ENCODE results near the gene STEAP1B. TPM values are rescaled to one million over a fixed set of nuclear protein-coding genes. Genes with fewer than 3 reads are reported as not detected.
A peak's percentile ranks its signal among the peaks of the same experiment; 100 is the strongest.
"Not testable (repeated sequence)": the region's sequence is repeated elsewhere in the genome, so short reads cannot be mapped to it uniquely, and the experiment has no call there.

The STEAP1B gene
- total RNA-seq, 2 experiments from 2014 or later: not detected

- CTCF ChIA-PET; H3K4me1 Mint-ChIP-seq (ENCODE audit: low read depth); POLR2A ChIA-PET; DNase-seq; intact Hi-C loops (cut with micrococcal nuclease); H3K27ac Mint-ChIP-seq; H3K4me3 Mint-ChIP-seq; H3K36me3 Mint-ChIP-seq; H3K9me3 Mint-ChIP-seq: not testable (repeated sequence)
- H3K27me3 Mint-ChIP-seq: peaks cover 13% of the 10 kb centered on the region
These were observed 6.6 kb downstream of the STEAP1B start for GRCh38 chr7:22493160-22493925.

- Mint-ChIP-seq H3K27ac (no peak overlapping the region), H3K4me1 (ENCODE audit: low read depth) (no peaks in the 10 kb centered on the region), H3K4me3 (no peak overlapping the region), H3K36me3 (no peaks in the 10 kb centered on the region), H3K27me3 (peaks cover 9% of the 10 kb centered on the region), H3K9me3 (no peaks in the 10 kb centered on the region)
- ChIA-PET CTCF (interaction anchor here (1.6 to 3.2 kb wide), 3 partner anchors 8 to 379 kb away, joined by 3 to 42 read pairs (median 5); no protein-coding TSS in a partner anchor), POLR2A (no interaction called here)
- intact Hi-C loops (cut with micrococcal nuclease): loop anchor here (1.0 kb wide), 2 partner anchors 379 to 386 kb away; no protein-coding TSS in a partner anchor
- DNase-seq: peak; percentile 70
These were observed 11.1 kb downstream of the STEAP1B start for GRCh38 chr7:22488643-22489462.

- Mint-ChIP-seq H3K4me3 (no peak overlapping the region), H3K36me3 (no peaks in the 10 kb centered on the region), H3K27me3 (peaks cover 9% of the 10 kb centered on the region), H3K4me1 (ENCODE audit: low read depth) (no peaks in the 10 kb centered on the region), H3K9me3 (no peaks in the 10 kb centered on the region), H3K27ac (no peak overlapping the region)
- ChIA-PET POLR2A (no interaction called here), CTCF (interaction anchor here (0.5 to 4.9 kb wide), 2 partner anchors 361 to 378 kb away, joined by 3 to 46 read pairs; no protein-coding TSS in a partner anchor)
- intact Hi-C loops (cut with micrococcal nuclease): no loop called here
- DNase-seq: no peak
These were observed 11.9 kb downstream of the STEAP1B start for GRCh38 chr7:22487978-22488642.

GRCh38 chr7:22486597-22486996 lies 13.4 kb downstream of the STEAP1B start:
- intact Hi-C loops (cut with micrococcal nuclease): no loop called here
- POLR2A ChIA-PET: no interaction called here
- H3K36me3 Mint-ChIP-seq: no peaks in the 10 kb centered on the region
- H3K4me3 Mint-ChIP-seq: no peak overlapping the region
- no peak for DNase-seq
- H3K27me3 Mint-ChIP-seq: peaks cover 9% of the 10 kb centered on the region
- no peak overlapping the region for H3K27ac Mint-ChIP-seq
- H3K4me1 Mint-ChIP-seq (ENCODE audit: low read depth): peaks cover 4% of the 10 kb centered on the region
- H3K9me3 Mint-ChIP-seq: no peaks in the 10 kb centered on the region
- CTCF ChIA-PET: interaction anchor here (4.9 kb wide), 1 partner anchor 377 kb away, joined by 46 read pairs; no protein-coding TSS in a partner anchor

DNA sequence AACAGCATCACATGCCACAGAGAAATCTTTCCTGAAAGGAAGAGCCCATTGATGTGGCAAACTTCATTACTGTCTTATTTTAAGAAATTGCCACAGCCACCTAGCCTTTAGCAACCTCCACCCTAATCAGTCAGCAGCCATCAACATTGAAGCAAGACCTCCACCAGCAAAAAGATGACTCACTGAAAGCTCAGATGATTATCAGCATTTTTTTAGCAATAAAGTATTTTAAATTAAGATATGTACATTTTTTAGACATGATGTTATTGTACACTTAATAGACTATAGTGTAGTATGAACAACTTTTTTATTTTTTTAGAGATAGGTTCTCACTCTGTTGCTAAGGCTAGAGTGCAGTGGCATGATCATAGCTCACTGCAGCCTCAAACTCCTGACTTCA lies 14.8 kb downstream of the STEAP1B start:
- H3K4me1 Mint-ChIP-seq (ENCODE audit: low read depth): peaks cover 7% of the 10 kb centered on the region
- ChIA-PET CTCF (interaction anchor here (0.5 to 4.9 kb wide), 5 partner anchors 16 to 402 kb away, joined by 3 to 46 read pairs (median 6); no protein-coding TSS in a partner anchor), POLR2A (no interaction called here)
- H3K27ac Mint-ChIP-seq: no peak overlapping the region
- intact Hi-C loops (cut with micrococcal nuclease): no loop called here
- H3K36me3 Mint-ChIP-seq: no peaks in the 10 kb centered on the region
- no peak for DNase-seq
- H3K4me3 Mint-ChIP-seq: no peak overlapping the region
- H3K9me3 Mint-ChIP-seq: no peaks in the 10 kb centered on the region
- H3K27me3 Mint-ChIP-seq: peaks cover 7% of the 10 kb centered on the region

GRCh38 chr7:22482503-22482902 lies 17.5 kb downstream of the STEAP1B start:
- intact Hi-C loops (cut with micrococcal nuclease): no loop called here
- POLR2A ChIA-PET: no interaction called here
- Mint-ChIP-seq H3K9me3 (no peaks in the 10 kb centered on the region), H3K27me3 (no peaks in the 10 kb centered on the region), H3K4me1 (ENCODE audit: low read depth) (peaks cover 7% of the 10 kb centered on the region), H3K27ac (no peak overlapping the region), H3K4me3 (no peak overlapping the region), H3K36me3 (no peaks in the 10 kb centered on the region)
- DNase-seq: no peak
- CTCF ChIA-PET: interaction anchor here (1.0 kb wide), 1 partner anchor 103 kb away, joined by 4 read pairs; no protein-coding TSS in a partner anchor

DNA sequence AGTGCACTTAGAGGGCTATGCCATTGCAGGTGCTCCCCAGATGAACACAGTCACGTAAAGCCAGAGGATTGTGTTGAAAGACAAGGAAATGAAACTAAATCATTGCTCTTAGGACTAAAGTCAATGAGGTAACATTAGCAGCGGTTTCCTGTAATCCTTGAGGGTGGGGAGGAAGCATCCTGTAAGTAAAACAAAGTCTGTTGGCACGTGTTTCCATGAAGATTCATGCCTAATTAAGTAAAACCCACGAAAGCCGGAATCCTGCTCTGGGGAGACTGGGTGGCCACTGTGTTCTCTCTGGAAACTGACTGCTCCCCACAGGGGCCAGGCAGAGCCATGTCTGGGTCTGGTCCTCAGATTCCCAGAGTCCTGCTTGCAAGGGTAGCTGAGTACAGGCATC lies 18.3 kb downstream of the STEAP1B start:
- no peak overlapping the region for H3K27ac Mint-ChIP-seq
- no peaks in the 10 kb centered on the region for H3K27me3 Mint-ChIP-seq
- H3K4me1 Mint-ChIP-seq (ENCODE audit: low read depth): peaks cover 7% of the 10 kb centered on the region
- DNase-seq: no peak
- intact Hi-C loops (cut with micrococcal nuclease): no loop called here
- no peaks in the 10 kb centered on the region for H3K9me3 Mint-ChIP-seq
- H3K4me3 Mint-ChIP-seq: no peak overlapping the region
- no peaks in the 10 kb centered on the region for H3K36me3 Mint-ChIP-seq
- ChIA-PET CTCF (no interaction called here), POLR2A (no interaction called here)

DNA sequence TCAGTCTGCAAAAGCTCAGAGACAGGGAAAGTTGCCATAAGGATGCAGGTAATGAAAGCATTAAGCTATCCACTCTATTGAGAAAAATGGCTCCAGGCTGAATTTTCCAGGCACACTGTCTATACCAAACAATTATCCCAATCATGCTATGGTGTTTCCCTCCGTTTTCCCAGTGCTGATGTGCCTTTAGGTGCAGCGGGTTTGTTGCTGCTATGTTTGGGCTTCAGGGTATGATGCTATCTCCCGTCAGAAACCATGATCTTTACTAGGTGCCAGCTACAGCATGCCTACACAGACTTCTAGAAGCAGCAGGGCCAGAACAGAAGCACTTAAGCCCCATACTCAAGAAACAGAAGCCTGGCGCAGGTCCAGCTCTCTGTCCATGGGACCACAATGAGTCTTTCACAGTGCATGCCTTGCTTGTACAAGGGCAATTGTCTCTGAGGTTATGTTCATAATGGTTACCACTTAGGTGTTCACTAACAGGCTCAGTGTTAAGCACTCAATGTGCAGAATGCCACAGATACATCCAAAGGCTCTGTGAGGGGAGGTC lies 19.4 kb downstream of the STEAP1B start:
- intact Hi-C loops (cut with micrococcal nuclease): no loop called here
- Mint-ChIP-seq H3K9me3 (no peaks in the 10 kb centered on the region), H3K4me1 (ENCODE audit: low read depth) (peaks cover 7% of the 10 kb centered on the region), H3K27me3 (no peaks in the 10 kb centered on the region), H3K27ac (no peak overlapping the region), H3K36me3 (no peaks in the 10 kb centered on the region), H3K4me3 (no peak overlapping the region)
- ChIA-PET POLR2A (no interaction called here), CTCF (interaction anchor here (0.6 to 1.1 kb wide), 4 partner anchors 9 to 575 kb away, joined by 3 to 6 read pairs (median 4); no protein-coding TSS in a partner anchor)
- DNase-seq: no peak

GRCh38 chr7:22477876-22478450 lies 22.0 kb downstream of the STEAP1B start:
- Mint-ChIP-seq H3K9me3 (no peaks in the 10 kb centered on the region), H3K27ac (no peak overlapping the region), H3K4me1 (ENCODE audit: low read depth) (peaks cover 7% of the 10 kb centered on the region), H3K27me3 (no peaks in the 10 kb centered on the region), H3K36me3 (no peaks in the 10 kb centered on the region), H3K4me3 (no peak overlapping the region)
- CTCF ChIA-PET: no interaction called here
- no peak for DNase-seq
- intact Hi-C loops (cut with micrococcal nuclease): no loop called here
- POLR2A ChIA-PET: no interaction called here

- intact Hi-C loops (cut with micrococcal nuclease): no loop called here
- no peaks in the 10 kb centered on the region for H3K27me3 Mint-ChIP-seq
- POLR2A ChIA-PET: no interaction called here
- H3K9me3 Mint-ChIP-seq: no peaks in the 10 kb centered on the region
- no peak for DNase-seq
- CTCF ChIA-PET: no interaction called here
- H3K36me3 Mint-ChIP-seq: no peaks in the 10 kb centered on the region
- no peak overlapping the region for H3K27ac Mint-ChIP-seq
- no peak overlapping the region for H3K4me3 Mint-ChIP-seq
- H3K4me1 Mint-ChIP-seq (ENCODE audit: low read depth): peaks cover 7% of the 10 kb centered on the region
These were observed 22.7 kb downstream of the STEAP1B start for GRCh38 chr7:22477262-22477661.

DNA sequence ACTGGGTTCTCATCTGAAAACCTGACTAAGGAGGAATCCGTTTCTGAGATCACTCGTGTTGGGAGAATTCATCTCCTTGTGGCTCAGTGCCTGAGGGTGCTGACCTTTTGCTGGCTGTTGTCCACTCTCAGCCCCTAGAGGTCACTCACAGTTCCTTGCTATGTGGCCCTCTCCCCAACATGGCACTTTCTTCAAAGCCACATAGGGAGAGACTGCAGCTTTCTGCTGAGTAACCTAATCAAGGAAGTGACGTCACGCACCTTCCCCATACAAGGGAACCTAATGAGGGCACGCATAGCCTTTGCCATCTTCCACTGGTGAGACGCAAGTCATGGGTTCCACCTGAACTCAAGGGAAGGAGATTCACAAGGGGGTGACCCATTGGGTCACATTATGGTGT lies 23.2 kb downstream of the STEAP1B start:
- intact Hi-C loops (cut with micrococcal nuclease): no loop called here
- no peak overlapping the region for H3K4me3 Mint-ChIP-seq
- H3K36me3 Mint-ChIP-seq: no peaks in the 10 kb centered on the region
- CTCF ChIA-PET: no interaction called here
- no peaks in the 10 kb centered on the region for H3K9me3 Mint-ChIP-seq
- H3K4me1 Mint-ChIP-seq (ENCODE audit: low read depth): peaks cover 5% of the 10 kb centered on the region
- POLR2A ChIA-PET: no interaction called here
- H3K27ac Mint-ChIP-seq: no peak overlapping the region
- DNase-seq: no peak
- H3K27me3 Mint-ChIP-seq: no peaks in the 10 kb centered on the region
